NCI-H510A treated with DMSO at 0.1 percent for 48 hours (cell line): ENCODE data around the gene FAM228B.
"Not testable (repeated sequence)": the region's sequence is repeated elsewhere in the genome, so short reads cannot be mapped to it uniquely, and the experiment has no call there.

Source experiments
- DNase-seq: peaks from one replicate; lab custom pipeline; 2025; lab: John Stamatoyannopoulos, UW

Gene FAM228B

DNA sequence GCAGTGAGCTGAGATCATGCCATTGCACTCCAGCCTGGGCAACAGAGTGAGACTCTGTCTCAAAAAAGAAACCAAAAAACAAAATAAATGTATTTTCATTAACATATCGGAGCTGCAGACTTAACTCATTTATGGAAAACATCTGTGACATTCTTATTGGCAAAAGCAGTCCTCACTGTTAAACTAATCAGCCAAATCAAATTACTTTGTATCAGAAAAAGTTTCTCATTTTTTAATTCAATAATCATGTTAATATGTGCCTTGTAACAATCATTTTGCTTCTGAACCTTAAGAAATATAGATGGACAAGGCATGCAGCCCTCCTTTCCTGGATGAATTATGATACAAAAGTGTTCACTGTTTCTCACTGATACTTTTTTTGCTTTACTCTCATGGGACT is 20.6 kb upstream of the FAM228B start:
- DNase-seq: no peak

DNA sequence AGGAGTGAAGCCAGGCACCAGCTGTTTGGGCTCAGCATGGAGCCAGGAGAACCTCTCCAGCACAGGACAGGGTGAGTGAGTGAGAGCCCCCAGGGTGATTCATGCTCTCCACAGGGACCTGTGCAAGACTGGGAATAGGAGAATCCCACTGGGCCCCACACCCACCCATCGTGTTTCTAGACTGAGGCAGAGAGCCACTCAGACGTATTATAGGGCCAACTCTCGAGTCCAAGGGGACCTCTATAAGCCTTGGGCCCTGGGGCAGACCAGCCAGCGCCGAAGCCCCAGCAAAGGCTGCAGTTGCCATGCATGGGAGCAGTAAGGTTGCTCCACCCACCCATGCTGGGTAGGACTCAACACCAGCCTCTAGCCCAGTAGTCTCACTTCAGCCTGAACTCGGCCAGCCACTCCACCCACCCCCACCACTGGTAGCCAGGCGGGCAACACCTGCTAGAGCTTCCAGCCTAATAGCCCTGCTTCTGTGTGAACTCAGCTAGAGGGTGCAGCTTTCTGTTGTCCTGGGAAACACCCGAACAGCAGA is 19.1 kb upstream of the FAM228B start:
- no peak for DNase-seq

DNA sequence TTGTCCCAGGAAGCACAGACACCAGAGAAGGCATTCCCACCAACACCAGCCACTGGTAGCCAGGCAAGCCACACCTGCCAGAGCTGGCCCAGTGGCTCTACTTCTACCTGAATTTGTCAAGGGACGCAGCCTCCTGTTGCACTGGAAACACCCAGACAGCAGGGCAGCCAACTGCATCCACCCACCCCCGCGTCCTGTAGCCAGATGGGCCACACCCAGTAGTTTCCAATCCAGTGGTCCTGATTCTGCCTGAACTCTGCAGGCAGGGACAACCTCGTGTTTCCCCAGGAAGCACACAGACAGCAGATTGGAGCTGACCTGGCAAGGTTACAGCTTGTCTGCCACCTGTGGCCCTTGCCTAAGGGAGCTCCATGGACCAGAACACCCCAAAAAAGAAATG is 18.4 kb upstream of the FAM228B start:
- DNase-seq: no peak

DNA sequence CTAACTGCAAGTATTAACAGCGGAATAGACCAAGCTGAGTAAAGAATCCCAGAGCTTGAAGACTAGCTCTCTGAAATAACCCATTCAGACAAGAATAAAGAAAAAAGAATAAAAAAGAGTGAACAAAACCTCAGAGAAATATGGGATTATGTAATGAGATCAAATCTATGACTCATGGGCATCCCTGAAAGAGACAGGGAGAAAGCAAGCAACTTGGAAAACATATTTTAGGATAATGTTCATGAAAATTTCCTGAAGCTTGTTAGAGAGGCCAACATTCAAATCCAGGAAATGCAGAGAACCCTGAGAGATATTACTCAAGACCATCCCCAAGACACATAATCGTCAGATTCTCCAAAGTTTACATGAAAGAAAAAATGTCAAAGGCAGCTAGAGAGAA is 17.5 kb upstream of the FAM228B start:
- DNase-seq: no peak

DNA sequence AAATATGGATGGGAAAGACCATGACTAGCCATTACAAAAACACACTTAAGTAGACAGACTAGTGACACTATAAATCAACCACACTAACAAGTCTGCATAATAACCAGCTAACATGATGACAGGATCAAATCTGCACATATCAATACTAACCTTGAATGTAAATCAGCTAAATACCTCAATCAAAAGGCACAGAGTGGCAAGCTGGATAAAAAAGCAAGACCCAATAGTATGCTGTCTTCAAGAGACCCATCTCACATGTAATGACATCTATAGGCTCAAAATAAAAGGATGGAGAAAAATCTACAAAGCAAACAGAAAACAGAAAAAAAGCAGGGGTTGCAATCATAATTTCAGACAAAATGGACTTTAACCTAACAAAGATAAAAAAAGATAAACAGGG is 16.5 kb upstream of the FAM228B start:
- DNase-seq: no peak

DNA sequence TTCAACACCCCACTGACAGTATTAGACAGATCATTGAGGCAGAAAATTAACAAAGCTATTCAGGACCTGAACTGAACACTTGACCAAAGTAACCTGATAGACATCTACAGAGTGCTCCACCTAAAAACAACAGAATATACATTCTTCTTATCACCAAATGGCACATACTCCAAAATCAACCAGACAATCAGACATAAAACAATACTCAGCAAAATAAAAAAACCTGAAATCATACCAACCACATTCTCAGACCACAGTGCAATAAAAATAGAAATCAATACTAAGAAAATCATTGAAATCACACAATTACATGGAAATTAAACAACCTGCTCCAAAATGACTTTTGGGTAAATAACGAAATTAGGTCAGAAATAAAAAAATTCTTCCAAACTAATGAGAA is 15.9 kb upstream of the FAM228B start:
- no peak for DNase-seq

DNA sequence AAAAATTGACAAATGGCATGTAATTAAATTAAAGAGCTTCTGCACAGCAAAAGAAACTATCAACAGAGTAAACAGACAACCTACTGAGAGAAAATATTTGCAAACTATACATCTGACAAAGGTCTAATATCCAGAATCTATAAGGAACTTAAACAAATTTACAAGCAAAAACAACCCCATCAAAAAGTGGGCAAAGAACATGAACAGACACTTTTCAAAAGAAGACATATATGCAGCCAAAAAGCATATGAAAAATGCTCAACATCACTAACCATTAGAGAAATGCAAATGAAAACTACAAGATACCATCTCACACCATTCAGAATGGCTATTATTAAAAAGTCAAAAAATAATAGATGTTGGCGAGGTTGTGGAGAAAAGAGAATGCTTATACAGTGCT is 13.8 kb upstream of the FAM228B start:
- not testable (repeated sequence) for DNase-seq

DNA sequence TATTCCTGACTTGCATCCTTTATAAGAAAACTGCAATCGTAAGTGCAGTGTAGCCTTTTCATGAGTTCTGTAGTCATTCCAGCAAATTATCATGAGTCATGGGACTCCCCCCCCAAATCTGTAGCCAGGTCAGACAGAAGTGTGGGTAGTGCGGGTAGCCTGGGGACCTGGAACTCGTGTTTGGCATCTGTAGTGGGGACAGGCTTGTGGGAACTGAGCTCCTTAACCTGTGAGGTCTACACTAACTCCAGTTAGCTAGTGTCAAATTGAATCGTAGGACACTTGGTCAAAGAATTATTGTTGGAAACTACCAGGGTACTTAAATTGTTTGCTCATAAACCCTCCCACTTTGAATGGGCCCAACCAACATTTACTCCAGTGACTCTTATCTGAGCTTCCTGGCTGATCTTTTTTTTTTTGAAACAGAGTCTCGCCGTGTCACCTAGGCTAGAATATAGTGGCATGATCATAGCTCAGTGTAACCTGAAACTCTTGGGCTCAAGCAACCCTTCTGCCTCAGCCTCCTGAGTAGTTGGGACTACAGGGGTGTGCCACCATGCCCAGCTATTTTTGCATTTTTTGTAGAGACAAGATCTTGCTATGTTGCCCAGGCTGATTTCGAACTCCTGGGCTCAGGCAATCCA is 12.5 kb upstream of the FAM228B start:
- no peak for DNase-seq

DNA sequence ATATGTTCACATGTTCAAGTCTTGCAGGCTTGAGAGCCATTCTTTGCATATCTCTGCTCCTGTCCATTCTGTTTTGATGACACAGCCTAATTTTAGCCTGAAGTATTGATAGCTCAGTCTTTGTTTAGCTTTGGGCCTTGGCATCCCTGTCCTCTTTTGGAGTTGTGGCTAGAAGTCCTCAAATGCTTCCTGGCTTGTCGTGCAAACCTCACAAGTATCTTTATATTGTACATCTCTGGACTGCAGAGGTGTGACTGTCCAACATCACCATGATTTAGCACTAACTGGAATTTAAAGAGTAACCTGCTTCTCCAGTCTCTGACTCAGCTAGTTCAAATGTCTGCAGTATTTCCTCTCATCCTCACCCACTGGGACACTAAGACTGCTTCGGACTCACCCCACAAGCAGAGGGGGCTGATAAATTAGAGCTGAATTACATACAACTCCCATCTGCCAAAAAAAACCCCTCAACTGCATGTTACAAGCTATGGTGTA is 11.8 kb upstream of the FAM228B start:
- no peak for DNase-seq

DNA sequence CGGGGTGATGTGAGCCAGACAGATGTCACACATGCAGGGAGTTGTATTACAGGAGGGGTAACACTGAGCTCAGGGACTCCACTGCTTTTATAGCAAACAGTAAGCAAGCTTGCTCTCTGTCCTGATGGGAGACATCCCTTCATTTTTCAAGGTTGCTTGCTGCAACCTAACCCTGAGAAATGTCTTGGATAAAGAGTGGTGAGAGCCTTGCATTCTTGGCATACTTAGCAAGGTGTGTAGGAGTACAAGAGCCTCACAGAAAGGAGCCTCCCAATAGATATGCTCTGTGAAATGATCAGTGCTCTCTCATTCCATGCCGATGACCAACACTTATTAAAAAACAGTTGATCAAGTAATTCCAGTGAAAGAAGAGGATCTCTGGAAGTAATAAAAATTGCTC is 8.2 kb upstream of the FAM228B start:
- DNase-seq: no peak

DNA sequence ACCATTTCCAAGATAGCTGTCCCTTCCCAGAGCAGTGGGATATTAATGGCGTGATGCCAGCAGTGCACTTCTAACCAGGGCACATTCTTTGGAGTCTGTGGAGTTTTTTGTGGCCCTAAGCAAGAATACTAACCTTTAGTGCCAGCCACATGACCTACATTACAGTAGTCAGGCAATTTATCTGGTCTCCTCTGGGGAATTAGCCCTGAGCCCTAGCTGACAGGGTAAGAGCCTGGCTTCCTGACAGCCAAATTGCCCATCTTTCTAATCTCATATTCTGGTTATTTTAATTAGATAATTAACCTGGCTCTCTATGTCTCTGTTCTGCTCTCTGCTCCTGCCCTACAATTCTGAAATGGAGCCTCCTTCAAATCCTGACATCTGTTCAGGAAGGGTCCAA is 5.4 kb upstream of the FAM228B start:
- no peak for DNase-seq

DNA sequence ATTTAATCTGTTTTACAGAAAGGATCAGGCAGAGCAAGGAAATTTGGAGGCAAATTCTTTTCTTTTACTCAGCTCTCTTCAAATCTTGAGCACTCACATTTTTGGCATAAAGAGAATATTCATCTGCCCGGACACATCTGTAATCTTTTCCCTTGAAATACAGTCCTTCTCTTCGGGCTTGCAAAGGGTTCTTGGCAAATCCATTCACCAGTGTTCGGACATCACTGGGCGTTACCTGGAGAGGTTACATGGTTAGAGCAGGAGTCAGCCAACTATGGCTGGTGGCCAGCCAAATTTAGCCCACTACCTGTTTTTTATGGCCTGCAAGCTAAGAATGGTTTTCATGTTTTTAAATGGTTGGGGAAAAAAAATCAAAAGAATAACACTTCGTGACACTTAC is 2.2 kb upstream of the FAM228B start:
- DNase-seq: no peak

DNA sequence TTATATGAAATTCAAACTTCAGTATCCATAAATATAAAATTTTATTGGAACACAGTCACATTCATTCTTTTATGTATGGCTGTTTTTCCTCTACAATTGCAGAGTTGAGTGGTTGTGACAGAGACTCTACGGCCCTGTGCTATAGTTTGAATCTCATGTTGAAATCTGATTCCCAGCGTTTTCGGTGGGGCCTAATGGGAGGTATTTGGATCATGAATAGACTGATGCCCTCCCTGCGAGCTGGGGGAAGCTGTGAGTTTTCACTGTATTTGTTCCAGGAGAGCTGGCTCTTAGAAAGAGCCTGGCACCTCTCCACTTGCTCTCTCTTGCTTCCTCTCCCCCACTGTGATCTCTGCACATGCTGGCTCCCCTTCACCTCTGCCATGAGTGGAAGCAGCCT is 1.8 kb upstream of the FAM228B start:
- no peak for DNase-seq

DNA sequence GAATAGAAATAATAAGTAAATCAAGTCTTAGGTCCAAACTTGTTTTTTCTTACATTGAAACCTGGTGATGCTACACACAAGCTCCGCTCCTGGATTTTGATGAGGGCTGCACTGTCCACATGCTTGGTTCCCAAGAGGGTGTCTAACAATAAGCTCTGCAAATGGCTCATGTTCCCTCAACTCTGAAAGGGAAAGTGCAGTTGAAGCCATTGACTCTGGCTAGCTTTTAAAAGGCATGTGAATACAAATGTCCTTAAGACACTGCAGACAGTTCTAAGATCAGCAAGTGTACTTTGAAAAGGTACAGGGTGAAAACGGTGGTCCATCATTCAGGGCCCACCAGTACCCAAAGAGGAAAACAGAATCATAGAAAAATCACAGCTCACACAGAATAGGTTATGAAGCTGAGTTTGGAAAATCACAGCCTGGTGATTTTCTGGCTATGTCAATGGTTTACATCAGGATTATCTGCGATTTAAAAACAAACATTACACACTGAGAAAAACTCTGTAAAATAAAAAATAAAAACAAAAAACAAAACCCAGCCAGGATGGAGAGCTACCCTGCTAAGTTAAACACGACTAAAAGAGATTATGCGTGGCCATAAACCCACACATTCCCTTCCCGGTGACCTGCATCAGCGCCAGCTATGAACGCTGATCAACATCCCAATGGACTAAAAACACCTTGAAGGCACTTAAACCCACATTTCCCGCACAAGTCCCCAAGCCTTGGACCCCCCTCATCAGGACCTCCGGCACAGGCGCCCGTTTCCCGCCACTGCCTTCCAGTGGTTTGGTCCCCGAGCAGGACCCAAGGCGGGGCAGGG is 689 bp upstream of the FAM228B start:
- DNase-seq: no peak

DNA sequence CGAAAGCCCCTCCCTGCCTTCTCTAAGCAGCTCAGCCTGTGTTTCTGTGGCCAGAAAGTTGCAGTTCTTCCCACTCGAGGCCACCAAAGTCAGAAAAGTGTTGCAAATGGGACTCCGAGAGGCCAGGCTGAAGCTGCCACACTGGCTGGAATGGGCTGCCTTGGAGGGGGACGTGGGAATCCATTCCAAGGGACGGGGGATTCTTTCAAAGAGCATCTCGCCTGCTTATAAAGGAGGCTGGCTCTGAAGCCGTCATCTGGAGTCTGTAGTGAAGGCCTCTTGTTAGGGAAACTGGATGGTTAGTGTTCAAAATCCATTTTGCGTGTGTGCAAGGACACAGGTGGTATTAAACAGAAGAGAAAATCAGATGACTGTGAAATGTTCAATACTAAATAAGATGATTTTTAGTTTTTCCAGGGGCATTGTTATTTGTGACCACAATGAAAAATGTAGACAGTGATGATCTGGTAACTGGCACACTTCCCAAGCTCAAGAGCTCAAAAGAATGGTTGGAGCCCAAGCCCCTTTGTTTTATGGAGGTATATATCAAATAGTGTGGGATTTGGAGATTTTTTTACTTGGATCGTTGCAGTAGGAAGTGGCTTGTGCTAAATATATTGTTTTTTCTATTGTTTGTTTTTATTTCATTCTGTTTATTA is 782 bp downstream of the FAM228B start:
- peak; percentile 29 for DNase-seq

DNA sequence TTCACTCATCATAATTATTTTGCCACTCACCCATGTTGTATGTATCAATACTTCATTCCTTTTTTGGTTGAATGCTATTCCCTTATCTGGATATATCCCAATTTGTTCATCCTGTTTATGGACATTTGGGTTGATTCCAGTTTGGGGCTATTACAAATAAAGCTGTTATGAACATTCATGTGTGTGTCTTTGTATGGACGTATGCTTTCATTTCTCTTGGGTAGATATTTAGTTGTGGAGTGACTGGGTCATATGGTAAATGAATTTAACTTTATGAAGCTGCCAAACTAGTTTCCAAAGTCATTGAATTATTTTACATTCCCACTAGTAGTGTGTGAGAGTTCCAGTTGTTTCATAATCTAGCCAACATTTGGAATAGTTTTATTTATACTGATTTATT is 2.7 kb downstream of the FAM228B start:
- no peak for DNase-seq

DNA sequence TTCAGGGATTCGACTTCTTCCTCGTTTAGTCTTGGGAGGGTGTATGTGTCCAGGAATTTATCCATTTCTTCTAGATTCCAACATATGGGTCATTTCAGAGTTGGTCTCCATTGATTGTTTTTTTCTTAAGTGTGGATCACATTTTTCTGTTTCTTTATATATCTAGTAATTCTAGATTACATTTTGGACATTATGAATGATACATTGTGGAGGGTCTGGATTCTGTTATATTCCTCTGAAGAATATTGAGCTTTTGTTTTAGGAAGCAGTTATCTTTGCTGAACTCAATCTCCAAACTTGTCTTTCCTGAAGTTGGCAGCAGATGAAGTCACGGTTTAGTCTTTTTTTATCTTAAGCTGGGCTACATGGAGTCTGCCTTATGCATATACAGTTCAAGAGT is 9.3 kb downstream of the FAM228B start:
- no peak for DNase-seq

DNA sequence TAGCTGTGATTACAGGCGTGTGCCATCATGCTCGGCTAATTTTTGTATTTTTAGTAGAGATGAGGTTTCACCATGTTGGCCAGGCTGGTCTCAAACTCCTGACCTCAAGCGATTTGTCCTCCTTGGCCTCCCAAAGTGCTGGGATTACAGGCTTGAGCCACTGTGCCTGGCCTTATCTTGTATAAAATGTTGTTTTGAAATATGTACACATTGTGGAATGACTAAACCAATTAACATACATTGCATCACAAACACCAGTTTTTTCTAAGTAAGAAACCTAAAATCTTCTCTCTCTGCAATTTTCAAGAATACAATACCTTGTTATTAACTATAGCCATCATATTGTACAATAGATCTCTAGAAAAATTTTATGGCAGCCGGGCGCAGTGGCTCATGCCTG is 17.0 kb downstream of the FAM228B start:
- DNase-seq: not testable (repeated sequence)

DNA sequence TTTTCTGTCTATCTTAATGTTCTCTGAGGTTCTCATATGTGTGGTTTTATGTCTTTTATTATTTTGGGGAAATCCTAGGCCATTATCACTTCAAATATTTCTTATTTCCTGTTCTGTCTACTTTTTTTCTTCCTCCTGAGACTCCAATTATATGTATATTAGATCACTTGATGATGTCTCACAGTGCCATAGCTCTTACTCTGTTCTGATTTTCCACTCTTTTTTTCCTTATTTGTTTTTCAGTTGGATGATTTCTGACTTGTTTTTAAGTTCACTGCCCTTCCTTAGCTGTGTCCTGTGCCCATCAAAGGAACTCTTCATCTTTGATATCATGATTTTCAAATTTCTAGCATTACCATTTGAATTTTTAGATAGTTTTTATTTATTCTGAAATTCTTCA is 24.1 kb downstream of the FAM228B start:
- DNase-seq: no peak

DNA sequence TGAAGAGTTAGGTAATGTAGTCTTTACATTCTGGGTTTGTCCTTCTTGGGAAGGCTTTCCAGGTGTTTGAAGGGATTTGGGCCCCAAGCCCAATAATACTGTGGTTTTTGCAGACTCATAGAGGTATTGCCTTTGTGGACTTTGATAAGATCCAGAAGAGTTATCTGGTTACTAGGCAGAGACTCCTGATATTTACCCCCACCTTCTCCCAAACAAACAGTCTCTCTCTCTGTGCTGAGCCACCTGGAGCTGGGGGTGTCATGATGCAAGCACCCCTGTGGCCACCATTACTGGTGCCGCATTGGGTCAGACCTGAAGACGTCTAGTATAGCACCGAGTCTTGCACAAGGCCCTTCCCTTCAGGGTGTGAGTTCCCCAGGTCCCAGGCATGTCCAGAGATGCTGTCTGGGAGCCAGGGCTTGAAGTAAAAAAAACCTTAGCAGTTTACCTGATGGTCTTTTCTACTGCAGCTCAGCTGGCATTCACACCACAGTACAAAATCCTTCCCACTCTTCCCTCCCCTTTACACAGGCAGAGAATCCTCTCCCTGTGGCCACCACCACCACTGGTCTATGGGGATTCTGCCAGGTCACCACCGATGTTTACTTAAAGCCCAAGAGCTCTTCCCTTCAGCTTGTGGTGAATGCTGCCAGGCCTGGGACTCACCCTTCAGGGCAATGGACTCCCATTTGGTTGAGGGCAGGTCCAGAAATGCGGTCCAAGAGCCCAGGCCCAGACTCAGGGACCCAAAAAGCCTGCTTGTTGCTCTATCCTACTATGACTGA is 29.3 kb downstream of the FAM228B start:
- DNase-seq: no peak

DNA sequence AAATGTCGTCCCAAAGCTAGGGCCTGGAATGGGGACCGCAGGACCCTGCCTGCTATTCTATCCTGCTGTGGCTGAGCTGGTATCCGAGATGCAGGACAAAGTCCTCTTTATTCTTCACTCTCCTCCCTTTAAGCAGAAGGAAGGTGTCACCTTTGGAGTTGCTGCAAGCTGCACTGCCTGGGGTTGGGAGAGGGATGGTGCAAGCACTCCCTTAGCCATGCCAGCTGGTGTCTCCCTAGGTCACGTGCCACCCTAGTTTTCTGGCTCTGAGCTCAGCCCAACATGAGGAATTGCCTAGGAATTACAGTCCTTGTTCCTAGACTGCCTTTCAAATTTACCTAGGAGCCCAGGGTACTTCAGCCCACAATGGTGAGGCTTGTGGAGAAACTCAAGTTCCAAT is 30.2 kb downstream of the FAM228B start:
- DNase-seq: no peak

DNA sequence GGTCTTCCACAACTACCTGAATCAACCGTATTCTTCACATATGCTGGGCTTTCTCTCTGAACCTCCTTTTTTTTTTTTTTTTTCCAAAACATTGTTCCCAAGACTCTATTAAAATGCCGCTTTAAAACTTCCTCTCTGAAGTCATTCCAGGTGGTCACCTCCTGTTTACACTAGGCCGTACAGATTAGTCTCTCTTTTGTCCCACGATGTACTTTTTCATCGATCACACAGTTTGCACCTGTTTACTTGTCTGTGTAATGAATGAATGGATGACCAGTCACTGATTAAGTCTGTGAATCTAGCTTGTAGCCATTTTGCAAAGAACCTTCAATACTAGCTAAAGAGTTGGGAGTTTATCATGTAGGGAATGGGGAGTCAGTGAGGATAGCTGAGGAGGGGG is 34.9 kb downstream of the FAM228B start:
- DNase-seq: no peak
